HEK293 (cell line): ENCODE measurements around the gene RAMP3.
"Not testable (repeated sequence)": the region's sequence is repeated elsewhere in the genome, so short reads cannot be mapped to it uniquely, and the experiment has no call there.

Experiments
- CTCF ChIA-PET: fragments of 350-600 bp; formaldehyde crosslinking; extraction: SDS; loops from one replicate; lab custom pipeline; 2021; ENCODE audit warnings: antibody characterized with exemption; lab: Yijun Ruan, JAX
- POLR2A ChIA-PET: fragments of 300-600 bp; formaldehyde crosslinking; extraction: SDS; loops from one replicate; lab custom pipeline; 2020; ENCODE audit warnings: antibody characterized with exemption, inconsistent platforms; lab: Yijun Ruan, JAX
- H3K27ac ChIP-seq: fragments of 200-500 bp; sonication (Bioruptor generic); 2 replicates; pipeline ENCODE4 v1.5.1; 2014; ENCODE audit warnings: low read depth, low read length, control low read depth, inconsistent platforms; ENCODE audit errors: extremely low read depth
- H3K36me3 ChIP-seq, 2 experiments: fragments of 200-500 bp in 1 of 2; sonication (Bioruptor generic) in 1 of 2; 1 replicate in 1 of 2; 2 replicates in 1 of 2; pipeline ENCODE4 v1.5.1; 2014 to 2017; ENCODE audit warnings: inconsistent platforms in 2 of 2, low read length in 2 of 2; ENCODE audit not compliant: control insufficient read depth in 2 of 2, insufficient read depth in 1 of 2
- H3K4me1 ChIP-seq: fragments of 200-500 bp; sonication (Bioruptor generic); 2 replicates; pipeline ENCODE4 v1.5.1; 2014; ENCODE audit warnings: mild to moderate bottlenecking, low read length, inconsistent platforms; ENCODE audit not compliant: control insufficient read depth, insufficient read depth
- H3K4me3 ChIP-seq: 2 replicates; pipeline ENCODE4 v1.5.1; 2011; ENCODE audit warnings: low read depth, mild to moderate bottlenecking, control low read depth, low read length, moderate library complexity
- H3K9me3 ChIP-seq: fragments of 200-500 bp; sonication (Bioruptor generic); 2 replicates; pipeline ENCODE4 v1.5.1; 2014; ENCODE audit warnings: low read depth, low read length, inconsistent platforms; ENCODE audit not compliant: control insufficient read depth, insufficient read depth
- BCL11A ChIP-seq: fragments of 450-650 bp; formaldehyde crosslinking; IDR thresholded peaks from 2 replicates; pipeline ENCODE4 v1.5.1; 2016; ENCODE audit warnings: low read depth, missing biosample characterization, missing genetic modification characterization
- EGR2 ChIP-seq: fragments of 450-650 bp; formaldehyde crosslinking; IDR thresholded peaks from 2 replicates; pipeline ENCODE4 v1.5.1; 2016; ENCODE audit warnings: low read depth, missing biosample characterization, missing genetic modification characterization
- MZF1 ChIP-seq: fragments of 450-650 bp; formaldehyde crosslinking; IDR thresholded peaks from 2 replicates; pipeline ENCODE4 v1.5.1; 2017; ENCODE audit warnings: missing biosample characterization, missing genetic modification characterization, borderline replicate concordance
- OSR2 ChIP-seq: fragments of 450-650 bp; formaldehyde crosslinking; IDR thresholded peaks from 2 replicates; pipeline ENCODE4 v1.5.1; 2016; ENCODE audit warnings: missing biosample characterization, missing genetic modification characterization
- PRDM1 ChIP-seq: fragments of 450-650 bp; formaldehyde crosslinking; IDR thresholded peaks from 2 replicates; pipeline ENCODE4; 2016; ENCODE audit warnings: missing biosample characterization, missing genetic modification characterization
- SETDB1 ChIP-seq: IDR thresholded peaks from one replicate; pipeline ENCODE4 v1.6.1; 2017; ENCODE audit warnings: mild to moderate bottlenecking, low read length, moderate library complexity, mixed read lengths; ENCODE audit not compliant: insufficient read length
- SP7 ChIP-seq: fragments of 450-650 bp; formaldehyde crosslinking; IDR thresholded peaks from 2 replicates; pipeline ENCODE4 v1.5.1; 2016; ENCODE audit warnings: missing biosample characterization, missing genetic modification characterization
- TCF7L2 ChIP-seq: IDR thresholded peaks from 2 replicates; pipeline ENCODE4 v1.6.1; 2011; ENCODE audit warnings: low read depth, mild to moderate bottlenecking, inconsistent platforms, low read length, moderate library complexity, borderline replicate concordance
- ZNF10 ChIP-seq: fragments of 450-650 bp; formaldehyde crosslinking; IDR thresholded peaks from 2 replicates; pipeline ENCODE4 v1.5.1; 2017; ENCODE audit warnings: missing biosample characterization, missing genetic modification characterization
- ZNF121 ChIP-seq: fragments of 450-650 bp; formaldehyde crosslinking; IDR thresholded peaks from 2 replicates; pipeline ENCODE4 v1.5.1; 2016; ENCODE audit warnings: missing biosample characterization, missing genetic modification characterization
- ZNF146 ChIP-seq: fragments of 450-650 bp; formaldehyde crosslinking; IDR thresholded peaks from 2 replicates; pipeline ENCODE4 v1.5.1; 2016; ENCODE audit warnings: missing biosample characterization, missing genetic modification characterization
- ZNF175 ChIP-seq: fragments of 450-650 bp; formaldehyde crosslinking; IDR thresholded peaks from 2 replicates; pipeline ENCODE4 v1.5.1; 2016; ENCODE audit warnings: missing biosample characterization, missing genetic modification characterization
- ZNF266 ChIP-seq: fragments of 450-650 bp; formaldehyde crosslinking; IDR thresholded peaks from 2 replicates; pipeline ENCODE4 v1.5.1; 2016; ENCODE audit warnings: missing biosample characterization, missing genetic modification characterization, low read depth
- ZNF292 ChIP-seq: fragments of 450-650 bp; formaldehyde crosslinking; IDR thresholded peaks from 2 replicates; pipeline ENCODE4 v1.5.1; 2016; ENCODE audit warnings: low read depth, missing biosample characterization, missing genetic modification characterization, borderline replicate concordance
- ZNF302 ChIP-seq: fragments of 450-650 bp; formaldehyde crosslinking; IDR thresholded peaks from 2 replicates; pipeline ENCODE4 v1.5.1; 2016; ENCODE audit warnings: missing biosample characterization, missing genetic modification characterization, low read depth
- ZNF404 ChIP-seq: fragments of 450-650 bp; formaldehyde crosslinking; IDR thresholded peaks from 2 replicates; pipeline ENCODE4 v1.5.1; 2017; ENCODE audit warnings: missing biosample characterization, missing genetic modification characterization
- ZNF473 ChIP-seq: fragments of 450-650 bp; formaldehyde crosslinking; IDR thresholded peaks from 2 replicates; pipeline ENCODE4 v1.5.1; 2017; ENCODE audit warnings: missing biosample characterization, missing genetic modification characterization
- ZNF510 ChIP-seq: fragments of 450-650 bp; formaldehyde crosslinking; IDR thresholded peaks from 2 replicates; pipeline ENCODE4 v1.5.1; 2018; ENCODE audit warnings: mild to moderate bottlenecking, missing genetic modification characterization, missing biosample characterization; ENCODE audit not compliant: insufficient replicate concordance
- ZNF521 ChIP-seq: fragments of 450-650 bp; formaldehyde crosslinking; IDR thresholded peaks from 2 replicates; pipeline ENCODE4 v1.5.1; 2017; ENCODE audit warnings: missing biosample characterization, mild to moderate bottlenecking, missing genetic modification characterization
- ZNF561 ChIP-seq: fragments of 450-650 bp; IDR thresholded peaks from 2 replicates; pipeline ENCODE4 v1.5.1; 2018; ENCODE audit warnings: missing biosample characterization, missing genetic modification characterization, borderline replicate concordance
- ZNF626 ChIP-seq: fragments of 450-650 bp; sonication (Bioruptor Pico); formaldehyde crosslinking; IDR thresholded peaks from 2 replicates; pipeline ENCODE4 v1.5.1; 2018; ENCODE audit warnings: missing biosample characterization, missing genetic modification characterization, inconsistent platforms
- ZNF629 ChIP-seq: fragments of 450-650 bp; formaldehyde crosslinking; IDR thresholded peaks from 2 replicates; pipeline ENCODE4 v1.5.1; 2017; ENCODE audit warnings: missing biosample characterization, missing genetic modification characterization
- ZNF677 ChIP-seq: fragments of 450-650 bp; IDR thresholded peaks from 2 replicates; pipeline ENCODE4 v1.5.0; 2018; ENCODE audit warnings: missing biosample characterization, mild to moderate bottlenecking, missing genetic modification characterization, moderate library complexity
- ZSCAN16 ChIP-seq: fragments of 450-650 bp; formaldehyde crosslinking; IDR thresholded peaks from 2 replicates; pipeline ENCODE4 v1.5.1; 2016; ENCODE audit warnings: missing biosample characterization, missing genetic modification characterization
- TF ChIP-seq, protein P1 (sequence below): fragments of 450-650 bp; formaldehyde crosslinking; optimal IDR thresholded peaks from 2 replicates; pipeline ENCODE3; 2016; ENCODE audit warnings: missing biosample characterization, mild to moderate bottlenecking, missing genetic modification characterization
- TF ChIP-seq, protein P2 (sequence below): fragments of 450-650 bp; formaldehyde crosslinking; IDR thresholded peaks from 2 replicates; pipeline ENCODE4 v1.5.1; 2016; ENCODE audit warnings: missing biosample characterization, missing genetic modification characterization
- TF ChIP-seq, protein P3 (sequence below): sonication (generic); formaldehyde crosslinking; IDR thresholded peaks from 2 replicates; pipeline ENCODE4 v1.8.1; 2022; ENCODE audit warnings: mild to moderate bottlenecking, moderate library complexity, missing genetic modification reagents
- TF ChIP-seq, protein P4 (sequence below): fragments of 450-650 bp; formaldehyde crosslinking; IDR thresholded peaks from 2 replicates; pipeline ENCODE4 v1.5.1; 2016; ENCODE audit warnings: missing biosample characterization, missing genetic modification characterization

RAMP3 gene

DNA sequence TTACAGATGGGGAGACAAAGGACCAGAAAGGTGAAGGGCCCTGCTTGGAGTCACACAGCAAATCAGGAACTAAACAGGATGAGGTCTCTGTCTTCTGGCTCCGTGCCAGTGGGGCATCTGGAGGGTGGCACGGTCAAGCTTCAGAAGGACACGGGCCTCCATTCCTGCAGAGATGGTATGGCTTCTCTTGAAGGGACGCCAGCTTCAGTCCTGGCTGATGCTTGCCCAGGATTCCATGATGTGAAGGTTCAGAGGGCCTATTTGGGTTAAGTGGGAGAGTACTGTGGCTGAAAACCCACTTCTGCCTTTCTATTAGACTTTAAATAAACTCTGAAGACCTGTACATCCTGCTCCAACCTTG lies 6.1 kb downstream of the RAMP3 start:
- POLR2A ChIA-PET, result no interaction called here
- CTCF ChIA-PET, result no interaction called here
- Histone ChIP-seq H3K4me3 (no peak overlapping the region), H3K4me1 (no peaks in the 10 kb centered on the region), H3K27ac (no peak overlapping the region), H3K36me3 (no peaks in the 10 kb centered on the region), H3K9me3 (no peaks in the 10 kb centered on the region)
- TF ChIP-seq TCF7L2 (no peak), MZF1 (no peak), ZNF302 (no peak), ZNF473 (no peak), ZNF121 (tag by site-specific recombination) (no peak), OSR2 (no peak), ZNF404 (no peak), ZNF629 (tag by site-specific recombination) (no peak), ZNF561 (tag by site-specific recombination) (no peak), SP7 (no peak), ZNF266 (tag by site-specific recombination) (no peak)
- TF ChIP-seq, protein P1, sequence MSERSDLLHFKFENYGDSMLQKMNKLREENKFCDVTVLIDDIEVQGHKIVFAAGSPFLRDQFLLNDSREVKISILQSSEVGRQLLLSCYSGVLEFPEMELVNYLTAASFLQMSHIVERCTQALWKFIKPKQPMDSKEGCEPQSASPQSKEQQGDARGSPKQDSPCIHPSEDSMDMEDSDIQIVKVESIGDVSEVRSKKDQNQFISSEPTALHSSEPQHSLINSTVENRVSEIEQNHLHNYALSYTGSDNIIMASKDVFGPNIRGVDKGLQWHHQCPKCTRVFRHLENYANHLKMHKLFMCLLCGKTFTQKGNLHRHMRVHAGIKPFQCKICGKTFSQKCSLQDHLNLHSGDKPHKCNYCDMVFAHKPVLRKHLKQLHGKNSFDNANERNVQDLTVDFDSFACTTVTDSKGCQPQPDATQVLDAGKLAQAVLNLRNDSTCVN (tag by site-specific recombination), result no peak
- TF ChIP-seq, protein P2, sequence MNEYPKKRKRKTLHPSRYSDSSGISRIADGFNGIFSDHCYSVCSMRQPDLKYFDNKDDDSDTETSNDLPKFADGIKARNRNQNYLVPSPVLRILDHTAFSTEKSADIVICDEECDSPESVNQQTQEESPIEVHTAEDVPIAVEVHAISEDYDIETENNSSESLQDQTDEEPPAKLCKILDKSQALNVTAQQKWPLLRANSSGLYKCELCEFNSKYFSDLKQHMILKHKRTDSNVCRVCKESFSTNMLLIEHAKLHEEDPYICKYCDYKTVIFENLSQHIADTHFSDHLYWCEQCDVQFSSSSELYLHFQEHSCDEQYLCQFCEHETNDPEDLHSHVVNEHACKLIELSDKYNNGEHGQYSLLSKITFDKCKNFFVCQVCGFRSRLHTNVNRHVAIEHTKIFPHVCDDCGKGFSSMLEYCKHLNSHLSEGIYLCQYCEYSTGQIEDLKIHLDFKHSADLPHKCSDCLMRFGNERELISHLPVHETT (tag by site-specific recombination), result no peak

DNA sequence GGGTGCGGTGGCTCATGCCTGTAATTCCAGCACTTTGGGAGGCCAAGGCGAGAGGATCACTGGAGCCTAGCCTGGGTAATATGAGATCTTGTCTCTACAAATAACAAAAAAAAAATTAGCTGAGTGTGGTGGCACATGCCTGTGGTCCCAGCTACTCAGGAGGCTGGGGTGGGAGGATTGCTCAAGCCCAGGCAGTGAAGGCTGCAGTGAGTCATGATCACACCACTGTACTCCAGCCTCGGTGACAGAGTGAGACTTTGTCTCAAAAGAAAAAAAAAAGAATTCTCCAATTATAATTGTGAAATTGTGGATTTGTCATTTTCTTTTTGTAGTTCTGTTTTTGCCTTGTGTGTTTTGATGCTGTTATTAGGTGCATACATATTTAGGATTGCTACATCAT lies 6.7 kb downstream of the RAMP3 start:
- CTCF ChIA-PET, result interaction anchor here (0.7 kb wide), 1 partner anchor 101 kb away, joined by 4 read pairs; no protein-coding TSS in a partner anchor
- H3K4me1 ChIP-seq, POLR2A ChIA-PET, H3K36me3 ChIP-seq, H3K4me3 ChIP-seq, H3K9me3 ChIP-seq, H3K27ac ChIP-seq: not testable (repeated sequence)
- peak; percentile 60 for TF ChIP-seq SETDB1

DNA sequence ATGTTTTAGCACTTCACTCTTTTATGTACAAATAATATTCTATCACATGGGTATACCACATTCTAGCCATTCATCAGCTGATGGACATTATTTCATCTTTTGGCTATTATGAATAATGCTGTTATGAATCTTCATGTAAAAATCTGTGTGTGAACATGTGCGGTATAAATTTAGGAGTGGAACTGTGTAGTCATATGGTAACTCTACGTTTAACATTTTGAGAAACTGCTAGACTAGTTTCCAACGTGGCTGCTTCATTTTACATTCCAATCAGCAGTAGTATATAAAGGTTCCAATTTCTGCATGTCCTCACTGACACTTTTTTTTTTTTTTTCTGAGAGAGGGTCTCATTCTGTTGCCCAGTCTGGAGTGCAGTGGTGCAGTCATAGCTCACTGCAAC lies 8.3 kb downstream of the RAMP3 start:
- ChIA-PET CTCF (no interaction called here), POLR2A (no interaction called here)
- H3K36me3 ChIP-seq, result no peaks in the 10 kb centered on the region
- H3K27ac ChIP-seq, result no peak overlapping the region
- no peaks in the 10 kb centered on the region for H3K4me1 ChIP-seq
- no peaks in the 10 kb centered on the region for H3K9me3 ChIP-seq
- TF ChIP-seq ZNF146 (tag by site-specific recombination) (no peak), ZNF521 (tag by site-specific recombination) (no peak), ZNF10 (no peak), ZNF175 (tag by site-specific recombination) (no peak), ZNF510 (no peak), SETDB1 (no peak), BCL11A (tag by site-specific recombination) (no peak), ZNF626 (tag by site-specific recombination) (no peak), ZSCAN16 (no peak), ZNF292 (tag by site-specific recombination) (no peak), PRDM1 (no peak), EGR2 (tag by site-specific recombination) (no peak), ZNF677 (tag by site-specific recombination) (no peak)
- TF ChIP-seq, protein P3, sequence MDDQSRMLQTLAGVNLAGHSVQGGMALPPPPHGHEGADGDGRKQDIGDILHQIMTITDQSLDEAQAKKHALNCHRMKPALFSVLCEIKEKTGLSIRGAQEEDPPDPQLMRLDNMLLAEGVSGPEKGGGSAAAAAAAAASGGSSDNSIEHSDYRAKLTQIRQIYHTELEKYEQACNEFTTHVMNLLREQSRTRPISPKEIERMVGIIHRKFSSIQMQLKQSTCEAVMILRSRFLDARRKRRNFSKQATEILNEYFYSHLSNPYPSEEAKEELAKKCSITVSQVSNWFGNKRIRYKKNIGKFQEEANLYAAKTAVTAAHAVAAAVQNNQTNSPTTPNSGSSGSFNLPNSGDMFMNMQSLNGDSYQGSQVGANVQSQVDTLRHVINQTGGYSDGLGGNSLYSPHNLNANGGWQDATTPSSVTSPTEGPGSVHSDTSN (CRISPR knock-in tag), result no peak
- TF ChIP-seq, protein P4, sequence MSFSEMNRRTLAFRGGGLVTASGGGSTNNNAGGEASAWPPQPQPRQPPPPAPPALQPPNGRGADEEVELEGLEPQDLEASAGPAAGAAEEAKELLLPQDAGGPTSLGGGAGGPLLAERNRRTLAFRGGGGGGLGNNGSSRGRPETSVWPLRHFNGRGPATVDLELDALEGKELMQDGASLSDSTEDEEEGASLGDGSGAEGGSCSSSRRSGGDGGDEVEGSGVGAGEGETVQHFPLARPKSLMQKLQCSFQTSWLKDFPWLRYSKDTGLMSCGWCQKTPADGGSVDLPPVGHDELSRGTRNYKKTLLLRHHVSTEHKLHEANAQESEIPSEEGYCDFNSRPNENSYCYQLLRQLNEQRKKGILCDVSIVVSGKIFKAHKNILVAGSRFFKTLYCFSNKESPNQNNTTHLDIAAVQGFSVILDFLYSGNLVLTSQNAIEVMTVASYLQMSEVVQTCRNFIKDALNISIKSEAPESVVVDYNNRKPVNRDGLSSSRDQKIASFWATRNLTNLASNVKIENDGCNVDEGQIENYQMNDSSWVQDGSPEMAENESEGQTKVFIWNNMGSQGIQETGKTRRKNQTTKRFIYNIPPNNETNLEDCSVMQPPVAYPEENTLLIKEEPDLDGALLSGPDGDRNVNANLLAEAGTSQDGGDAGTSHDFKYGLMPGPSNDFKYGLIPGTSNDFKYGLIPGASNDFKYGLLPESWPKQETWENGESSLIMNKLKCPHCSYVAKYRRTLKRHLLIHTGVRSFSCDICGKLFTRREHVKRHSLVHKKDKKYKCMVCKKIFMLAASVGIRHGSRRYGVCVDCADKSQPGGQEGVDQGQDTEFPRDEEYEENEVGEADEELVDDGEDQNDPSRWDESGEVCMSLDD, result no peak
- no peak overlapping the region for H3K4me3 ChIP-seq
